ENCODE results near the gene ZC2HC1B. TPM values are rescaled to one million over a fixed set of nuclear protein-coding genes. Genes with fewer than 3 reads are reported as not detected.

Gene ZC2HC1B
- polyA plus RNA-seq, 4 donors: 0.09 TPM; not detected in 3

DNA sequence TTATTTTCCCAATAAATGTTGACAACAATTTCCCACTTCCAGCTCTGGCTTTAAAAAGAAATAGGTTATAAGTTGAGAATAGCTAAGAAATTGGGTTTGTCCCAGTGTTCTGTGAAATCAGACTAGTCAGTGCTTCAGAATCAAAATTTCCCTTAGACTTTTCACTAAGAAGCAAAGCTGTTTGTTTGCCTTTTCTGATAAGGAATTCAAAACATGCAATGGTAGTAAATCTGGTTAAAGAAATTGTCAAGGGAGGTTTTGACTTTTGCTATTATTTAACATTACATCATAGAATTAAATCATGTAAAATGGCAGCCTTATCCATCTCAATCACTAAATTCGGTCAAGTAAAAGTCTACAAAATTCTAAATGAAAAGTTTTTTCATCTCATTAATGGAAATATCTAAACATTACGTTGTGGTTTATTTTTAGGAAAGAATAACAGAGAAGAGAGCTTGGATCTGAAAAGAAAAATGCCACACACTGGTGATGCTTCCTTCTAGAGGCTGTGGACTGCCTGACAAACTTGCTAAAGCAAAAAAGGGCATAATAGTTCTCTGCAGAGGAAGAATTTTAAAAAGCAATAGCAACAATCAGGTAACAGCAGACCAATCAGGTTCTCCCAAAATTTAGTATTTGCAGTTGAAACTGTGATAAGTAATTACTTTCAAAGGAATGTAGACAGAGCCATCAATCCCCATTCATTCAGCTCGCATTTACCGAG is 107.4 kb downstream of the ZC2HC1B start:
- Histone ChIP-seq H3K36me3 (ENCODE audit: control insufficient read depth in 3 of 3, insufficient read depth in 2 of 3, low read depth in 1 of 3, low read length in 3 of 3) (no peaks in the 10 kb centered on the region), H3K4me1 (ENCODE audit: control insufficient read depth in 3 of 3, insufficient read depth in 2 of 3, low read depth in 1 of 3, low read length in 2 of 3) (peaks cover 0 to 9% (median 4%) of the 10 kb centered on the region in 3 donors), H3K27ac (ENCODE audit: low read depth in 1 of 3, low read length in 2 of 3) (no peak overlapping the region), H3K4me3 (ENCODE audit: low read depth in 1 of 3, low read length in 3 of 3) (no peak overlapping the region), H3K9me3 (ENCODE audit: control insufficient read depth in 2 of 2, insufficient read depth in 1 of 2, low read depth in 1 of 2, low read length in 1 of 2) (no peaks in the 10 kb centered on the region), H3K27me3 (ENCODE audit: control insufficient read depth in 3 of 3, insufficient read depth in 3 of 3, low read length in 3 of 3) (no peaks in the 10 kb centered on the region)
- no peak for DNase-seq
- no peak for FAIRE-seq
- 62 to 85% (median 82%) methylated on average over 4 of the region's 4 CpGs for WGBS, 3 donors

GRCh38 chr6:143973097-143973966 is 109.1 kb downstream of the ZC2HC1B start:
- WGBS, 3 donors: 74 to 85% (median 83%) methylated on average over 13 of the region's 13 CpGs
- no peak overlapping the region for H3K4me3 ChIP-seq (ENCODE audit: low read depth in 1 of 3, low read length in 3 of 3)
- no peak overlapping the region for H3K27ac ChIP-seq (ENCODE audit: low read depth in 1 of 3, low read length in 2 of 3)
- H3K4me1 ChIP-seq (ENCODE audit: control insufficient read depth in 3 of 3, insufficient read depth in 2 of 3, low read depth in 1 of 3, low read length in 2 of 3): peaks cover 0 to 9% (median 4%) of the 10 kb centered on the region in 3 donors
- H3K36me3 ChIP-seq (ENCODE audit: control insufficient read depth in 3 of 3, insufficient read depth in 2 of 3, low read depth in 1 of 3, low read length in 3 of 3): no peaks in the 10 kb centered on the region
- no peaks in the 10 kb centered on the region for H3K27me3 ChIP-seq (ENCODE audit: control insufficient read depth in 3 of 3, insufficient read depth in 3 of 3, low read length in 3 of 3)
- FAIRE-seq: no peak
- no peaks in the 10 kb centered on the region for H3K9me3 ChIP-seq (ENCODE audit: control insufficient read depth in 2 of 2, insufficient read depth in 1 of 2, low read depth in 1 of 2, low read length in 1 of 2)
- DNase-seq: no peak

GRCh38 chr6:143974089-143974488 is 109.8 kb downstream of the ZC2HC1B start:
- Histone ChIP-seq H3K4me1 (ENCODE audit: control insufficient read depth in 3 of 3, insufficient read depth in 2 of 3, low read depth in 1 of 3, low read length in 2 of 3) (peaks cover 0 to 9% (median 4%) of the 10 kb centered on the region in 3 donors), H3K36me3 (ENCODE audit: control insufficient read depth in 3 of 3, insufficient read depth in 2 of 3, low read depth in 1 of 3, low read length in 3 of 3) (no peaks in the 10 kb centered on the region), H3K4me3 (ENCODE audit: low read depth in 1 of 3, low read length in 3 of 3) (no peak overlapping the region), H3K27ac (ENCODE audit: low read depth in 1 of 3, low read length in 2 of 3) (no peak overlapping the region), H3K9me3 (ENCODE audit: control insufficient read depth in 2 of 2, insufficient read depth in 1 of 2, low read depth in 1 of 2, low read length in 1 of 2) (no peaks in the 10 kb centered on the region), H3K27me3 (ENCODE audit: control insufficient read depth in 3 of 3, insufficient read depth in 3 of 3, low read length in 3 of 3) (no peaks in the 10 kb centered on the region)
- DNase-seq: no peak
- no peak for FAIRE-seq
- WGBS, 3 donors: 76 to 82% (median 78%) methylated on average over 8 of the region's 8 CpGs

GRCh38 chr6:143976806-143977349 is 112.6 kb downstream of the ZC2HC1B start:
- Histone ChIP-seq H3K27ac (ENCODE audit: low read depth in 1 of 3, low read length in 2 of 3) (no peak overlapping the region), H3K36me3 (ENCODE audit: control insufficient read depth in 3 of 3, insufficient read depth in 2 of 3, low read depth in 1 of 3, low read length in 3 of 3) (no peaks in the 10 kb centered on the region), H3K4me1 (ENCODE audit: control insufficient read depth in 3 of 3, insufficient read depth in 2 of 3, low read depth in 1 of 3, low read length in 2 of 3) (peaks cover 0 to 9% (median 4%) of the 10 kb centered on the region in 3 donors), H3K27me3 (ENCODE audit: control insufficient read depth in 3 of 3, insufficient read depth in 3 of 3, low read length in 3 of 3) (no peaks in the 10 kb centered on the region), H3K9me3 (ENCODE audit: control insufficient read depth in 2 of 2, insufficient read depth in 1 of 2, low read depth in 1 of 2, low read length in 1 of 2) (no peaks in the 10 kb centered on the region), H3K4me3 (ENCODE audit: low read depth in 1 of 3, low read length in 3 of 3) (no peak overlapping the region)
- WGBS, 3 donors: 73 to 79% (median 76%) methylated on average over 3 of the region's 3 CpGs
- no peak for DNase-seq
- no peak for FAIRE-seq

DNA sequence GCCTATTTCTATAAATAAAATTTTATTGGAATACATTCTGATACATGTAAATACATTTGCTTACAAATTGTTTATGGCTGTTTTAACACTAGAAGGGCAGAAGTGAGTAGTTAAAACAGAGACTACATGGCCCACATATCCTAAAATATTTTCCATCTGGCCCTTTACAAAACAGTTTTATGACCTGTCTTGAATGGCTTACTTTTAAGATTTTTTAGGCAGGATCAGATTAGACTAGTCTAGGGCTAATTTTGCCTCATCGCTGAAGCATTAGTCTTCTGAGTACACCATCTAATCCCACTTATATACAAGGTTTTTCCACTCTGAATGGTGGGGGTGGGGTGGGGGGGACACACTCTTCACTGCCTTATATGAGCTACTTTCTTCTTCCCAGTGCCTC is 116.6 kb downstream of the ZC2HC1B start:
- H3K27ac ChIP-seq (ENCODE audit: low read depth in 1 of 3, low read length in 2 of 3): no peak overlapping the region
- DNase-seq: no peak
- H3K4me1 ChIP-seq (ENCODE audit: control insufficient read depth in 3 of 3, insufficient read depth in 2 of 3, low read depth in 1 of 3, low read length in 2 of 3): peaks cover 0 to 8% (median 0%) of the 10 kb centered on the region in 3 donors
- FAIRE-seq: no peak
- no peak overlapping the region for H3K4me3 ChIP-seq (ENCODE audit: low read depth in 1 of 3, low read length in 3 of 3)
- WGBS, 3 donors: 86 to 100% (median 97%) methylated on average over 1 of the region's 1 CpG
- H3K27me3 ChIP-seq (ENCODE audit: control insufficient read depth in 3 of 3, insufficient read depth in 3 of 3, low read length in 3 of 3): no peaks in the 10 kb centered on the region
- H3K9me3 ChIP-seq (ENCODE audit: control insufficient read depth in 2 of 2, insufficient read depth in 1 of 2, low read depth in 1 of 2, low read length in 1 of 2): no peaks in the 10 kb centered on the region
- H3K36me3 ChIP-seq (ENCODE audit: control insufficient read depth in 3 of 3, insufficient read depth in 2 of 3, low read depth in 1 of 3, low read length in 3 of 3): peaks cover 0 to 2% (median 0%) of the 10 kb centered on the region in 3 donors

GRCh38 chr6:143982968-143983367 is 118.7 kb downstream of the ZC2HC1B start:
- FAIRE-seq (no peak), DNase-seq (no peak)
- H3K27ac ChIP-seq (ENCODE audit: low read depth in 1 of 3, low read length in 2 of 3): no peak overlapping the region
- no peak overlapping the region for H3K4me3 ChIP-seq (ENCODE audit: low read depth in 1 of 3, low read length in 3 of 3)
- no peaks in the 10 kb centered on the region for H3K9me3 ChIP-seq (ENCODE audit: control insufficient read depth in 2 of 2, insufficient read depth in 1 of 2, low read depth in 1 of 2, low read length in 1 of 2)
- WGBS, 3 donors: 73 to 88% (median 80%) methylated on average over 2 of the region's 2 CpGs
- peaks cover 0 to 2% (median 0%) of the 10 kb centered on the region in 3 donors for H3K36me3 ChIP-seq (ENCODE audit: control insufficient read depth in 3 of 3, insufficient read depth in 2 of 3, low read depth in 1 of 3, low read length in 3 of 3)
- H3K4me1 ChIP-seq (ENCODE audit: control insufficient read depth in 3 of 3, insufficient read depth in 2 of 3, low read depth in 1 of 3, low read length in 2 of 3): peaks cover 0 to 8% (median 0%) of the 10 kb centered on the region in 3 donors
- H3K27me3 ChIP-seq (ENCODE audit: control insufficient read depth in 3 of 3, insufficient read depth in 3 of 3, low read length in 3 of 3): no peaks in the 10 kb centered on the region

DNA sequence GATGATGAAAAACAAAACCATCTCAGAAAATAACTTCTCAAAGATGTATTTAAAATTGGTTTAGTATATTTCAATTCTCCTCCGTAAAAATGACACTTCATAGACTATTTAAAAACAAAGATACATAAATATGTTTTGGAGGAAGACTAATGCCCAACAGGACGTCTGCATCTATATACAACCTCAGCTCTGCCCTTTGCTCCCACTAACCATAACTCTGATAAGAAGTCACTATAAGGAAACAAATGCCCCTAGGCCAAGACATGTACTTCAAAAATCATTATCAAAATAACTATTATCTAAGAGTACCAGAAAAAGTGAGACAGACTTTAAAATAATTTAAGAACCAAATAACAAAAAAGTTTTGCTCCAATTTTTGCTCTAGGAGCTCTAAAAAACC is 120.4 kb downstream of the ZC2HC1B start:
- no peaks in the 10 kb centered on the region for H3K27me3 ChIP-seq (ENCODE audit: control insufficient read depth in 3 of 3, insufficient read depth in 3 of 3, low read length in 3 of 3)
- DNase-seq (peak; percentile 63 to 66), FAIRE-seq (peak; percentile 49)
- WGBS, 3 donors: 16 to 54% (median 39%) methylated on average over 2 of the region's 2 CpGs
- H3K9me3 ChIP-seq (ENCODE audit: control insufficient read depth in 2 of 2, insufficient read depth in 1 of 2, low read depth in 1 of 2, low read length in 1 of 2): peaks cover 0 to 3% of the 10 kb centered on the region in 2 donors
- no peak overlapping the region for H3K4me3 ChIP-seq (ENCODE audit: low read depth in 1 of 3, low read length in 3 of 3)
- H3K27ac ChIP-seq (ENCODE audit: low read depth in 1 of 3, low read length in 2 of 3): no peak overlapping the region
- H3K36me3 ChIP-seq (ENCODE audit: control insufficient read depth in 3 of 3, insufficient read depth in 2 of 3, low read depth in 1 of 3, low read length in 3 of 3): peaks cover 0 to 2% (median 0%) of the 10 kb centered on the region in 3 donors
- H3K4me1 ChIP-seq (ENCODE audit: control insufficient read depth in 3 of 3, insufficient read depth in 2 of 3, low read depth in 1 of 3, low read length in 2 of 3): peaks cover 0 to 8% (median 0%) of the 10 kb centered on the region in 3 donors

GRCh38 chr6:143986463-143987065 is 122.3 kb downstream of the ZC2HC1B start:
- H3K4me3 ChIP-seq (ENCODE audit: low read depth in 1 of 3, low read length in 3 of 3): no peak overlapping the region
- FAIRE-seq (no peak), DNase-seq (no peak)
- peaks cover 0 to 2% (median 0%) of the 10 kb centered on the region in 3 donors for H3K36me3 ChIP-seq (ENCODE audit: control insufficient read depth in 3 of 3, insufficient read depth in 2 of 3, low read depth in 1 of 3, low read length in 3 of 3)
- H3K4me1 ChIP-seq (ENCODE audit: control insufficient read depth in 3 of 3, insufficient read depth in 2 of 3, low read depth in 1 of 3, low read length in 2 of 3): peaks cover 0 to 8% (median 0%) of the 10 kb centered on the region in 3 donors
- WGBS, 3 donors: 86 to 89% (median 89%) methylated on average over 5 of the region's 5 CpGs
- H3K27me3 ChIP-seq (ENCODE audit: control insufficient read depth in 3 of 3, insufficient read depth in 3 of 3, low read length in 3 of 3): peaks cover 0 to 2% (median 0%) of the 10 kb centered on the region in 3 donors
- H3K9me3 ChIP-seq (ENCODE audit: control insufficient read depth in 2 of 2, insufficient read depth in 1 of 2, low read depth in 1 of 2, low read length in 1 of 2): peaks cover 0 to 3% of the 10 kb centered on the region in 2 donors
- H3K27ac ChIP-seq (ENCODE audit: low read depth in 1 of 3, low read length in 2 of 3): no peak overlapping the region
